Osteoblast (primary cell): Measurements from ENCODE around the gene CST7. TPM values are rescaled to one million over a fixed set of nuclear protein-coding genes. Genes with fewer than 3 reads are reported as not detected.
"Not testable (repeated sequence)": the region's sequence is repeated elsewhere in the genome, so short reads cannot be mapped to it uniquely, and the experiment has no call there.

Source experiments
- DNase-seq: peaks from one replicate; pipeline ENCODE4 v3.0.0; 2011; ENCODE audit warnings: low spot score, mixed read lengths; ENCODE audit not compliant: insufficient read length; ENCODE audit errors: missing footprints
- H2AFZ ChIP-seq: 2 replicates; pipeline ENCODE4 v1.6.0; 2011; ENCODE audit warnings: mild to moderate bottlenecking, low read length
- H3K27ac ChIP-seq: 2 replicates; pipeline ENCODE4 v1.5.1; 2011; ENCODE audit warnings: mild to moderate bottlenecking, low read depth, low read length, moderate library complexity
- H3K27me3 ChIP-seq: 2 replicates; pipeline ENCODE4 v1.6.0; 2012; ENCODE audit warnings: mild to moderate bottlenecking, control low read depth, inconsistent platforms, low read length, moderate library complexity; ENCODE audit not compliant: insufficient read depth
- H3K36me3 ChIP-seq: 2 replicates; pipeline ENCODE4 v1.5.1; 2011; ENCODE audit warnings: mild to moderate bottlenecking, low read length, control low read depth, moderate library complexity; ENCODE audit not compliant: insufficient read depth
- H3K4me1 ChIP-seq: 2 replicates; pipeline ENCODE4 v1.5.1; 2011; ENCODE audit warnings: mild to moderate bottlenecking, low read length, control low read depth, moderate library complexity; ENCODE audit not compliant: insufficient read depth
- H3K4me2 ChIP-seq: 2 replicates; pipeline ENCODE4 v1.6.0; 2011; ENCODE audit warnings: mild to moderate bottlenecking, low read length; ENCODE audit not compliant: insufficient read depth
- H3K4me3 ChIP-seq: fragments of 200-600 bp; sonication (generic); 3 replicates; pipeline ENCODE4 v1.5.1; 2012; ENCODE audit warnings: mild to moderate bottlenecking, low read length, inconsistent platforms; ENCODE audit not compliant: insufficient read depth
- H3K79me2 ChIP-seq: 2 replicates; pipeline ENCODE4 v1.6.0; 2012; ENCODE audit warnings: mild to moderate bottlenecking, low read length, control low read depth, inconsistent platforms; ENCODE audit not compliant: insufficient read depth
- H3K9me3 ChIP-seq: 2 replicates; pipeline ENCODE4 v1.5.1; 2011; ENCODE audit warnings: low read depth, low read length, control low read depth
- H4K20me1 ChIP-seq: 2 replicates; pipeline ENCODE4 v1.6.0; 2012; ENCODE audit warnings: mild to moderate bottlenecking, low read length, control low read depth; ENCODE audit not compliant: insufficient read depth
- total RNA-seq: library from RNA; depleted of rRNA; stranded (reverse); fragments of >200 nt; gene quantifications from 2 replicates; pipeline ENCODE4 v1.2.3, GENCODE V29; 2012
- TF ChIP-seq, protein P1 (sequence below): IDR thresholded peaks from 2 replicates; pipeline ENCODE4 v1.5.1; 2011; ENCODE audit warnings: mild to moderate bottlenecking, low read depth, low read length, moderate library complexity; ENCODE audit errors: extremely low read depth

The CST7 gene
- total RNA-seq, 1 donor: not detected

DNA sequence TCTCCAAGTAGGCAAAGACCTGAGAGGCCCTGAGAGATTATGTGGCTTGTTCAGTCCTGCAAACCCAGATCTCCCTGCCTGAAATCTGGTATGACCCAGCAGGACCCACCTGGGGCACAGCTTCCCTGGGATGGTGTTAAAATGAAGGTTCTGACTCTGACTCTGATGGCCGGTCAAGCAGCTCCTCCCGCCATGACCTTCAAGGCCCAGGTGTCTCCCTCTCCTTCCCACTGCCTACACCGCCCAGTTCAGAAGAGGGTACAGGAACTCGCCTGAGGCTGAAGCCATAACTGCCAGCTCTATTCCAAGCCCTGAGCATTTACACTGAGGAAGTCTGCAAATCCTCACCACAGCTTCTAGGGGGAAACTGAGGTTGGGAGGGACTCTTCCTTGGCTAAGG, 5.9 kb upstream of the CST7 start:
- TF ChIP-seq, protein P1, sequence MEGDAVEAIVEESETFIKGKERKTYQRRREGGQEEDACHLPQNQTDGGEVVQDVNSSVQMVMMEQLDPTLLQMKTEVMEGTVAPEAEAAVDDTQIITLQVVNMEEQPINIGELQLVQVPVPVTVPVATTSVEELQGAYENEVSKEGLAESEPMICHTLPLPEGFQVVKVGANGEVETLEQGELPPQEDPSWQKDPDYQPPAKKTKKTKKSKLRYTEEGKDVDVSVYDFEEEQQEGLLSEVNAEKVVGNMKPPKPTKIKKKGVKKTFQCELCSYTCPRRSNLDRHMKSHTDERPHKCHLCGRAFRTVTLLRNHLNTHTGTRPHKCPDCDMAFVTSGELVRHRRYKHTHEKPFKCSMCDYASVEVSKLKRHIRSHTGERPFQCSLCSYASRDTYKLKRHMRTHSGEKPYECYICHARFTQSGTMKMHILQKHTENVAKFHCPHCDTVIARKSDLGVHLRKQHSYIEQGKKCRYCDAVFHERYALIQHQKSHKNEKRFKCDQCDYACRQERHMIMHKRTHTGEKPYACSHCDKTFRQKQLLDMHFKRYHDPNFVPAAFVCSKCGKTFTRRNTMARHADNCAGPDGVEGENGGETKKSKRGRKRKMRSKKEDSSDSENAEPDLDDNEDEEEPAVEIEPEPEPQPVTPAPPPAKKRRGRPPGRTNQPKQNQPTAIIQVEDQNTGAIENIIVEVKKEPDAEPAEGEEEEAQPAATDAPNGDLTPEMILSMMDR: no peak
- Histone ChIP-seq H4K20me1 (no peaks in the 10 kb centered on the region), H3K4me2 (no peak overlapping the region), H3K9me3 (no peaks in the 10 kb centered on the region), H3K4me1 (no peaks in the 10 kb centered on the region), H3K36me3 (no peaks in the 10 kb centered on the region), H3K79me2 (no peaks in the 10 kb centered on the region), H3K4me3 (no peak overlapping the region), H3K27me3 (no peaks in the 10 kb centered on the region), H2AFZ (no peak overlapping the region), H3K27ac (no peak overlapping the region)
- no peak for DNase-seq

DNA sequence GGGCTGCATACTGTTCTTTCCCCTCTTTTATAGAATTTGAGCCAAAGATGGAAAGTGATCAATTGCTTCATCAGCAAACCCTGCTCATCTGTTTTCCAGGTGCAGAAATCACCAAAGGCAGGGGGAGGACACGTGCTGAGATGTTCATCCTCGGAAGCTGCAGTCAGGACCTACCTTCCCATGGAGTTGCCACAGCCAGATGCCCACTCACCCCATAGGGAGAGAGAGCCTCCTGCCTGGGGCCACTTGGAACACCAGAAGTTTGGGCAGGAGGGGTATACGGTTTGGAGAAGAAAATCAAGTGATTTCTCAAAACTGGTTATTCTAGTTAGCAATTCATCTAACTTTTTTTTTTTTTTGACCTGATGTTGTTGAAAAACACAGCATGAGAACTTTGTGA, 5.3 kb upstream of the CST7 start:
- H4K20me1 ChIP-seq: no peaks in the 10 kb centered on the region
- no peaks in the 10 kb centered on the region for H3K79me2 ChIP-seq
- no peak overlapping the region for H3K4me3 ChIP-seq
- H3K9me3 ChIP-seq: no peaks in the 10 kb centered on the region
- H3K4me1 ChIP-seq: no peaks in the 10 kb centered on the region
- no peak overlapping the region for H3K27ac ChIP-seq
- no peak overlapping the region for H3K4me2 ChIP-seq
- no peak for DNase-seq
- H2AFZ ChIP-seq: no peak overlapping the region
- H3K36me3 ChIP-seq: no peaks in the 10 kb centered on the region
- no peaks in the 10 kb centered on the region for H3K27me3 ChIP-seq
- TF ChIP-seq, protein P1: no peak

DNA sequence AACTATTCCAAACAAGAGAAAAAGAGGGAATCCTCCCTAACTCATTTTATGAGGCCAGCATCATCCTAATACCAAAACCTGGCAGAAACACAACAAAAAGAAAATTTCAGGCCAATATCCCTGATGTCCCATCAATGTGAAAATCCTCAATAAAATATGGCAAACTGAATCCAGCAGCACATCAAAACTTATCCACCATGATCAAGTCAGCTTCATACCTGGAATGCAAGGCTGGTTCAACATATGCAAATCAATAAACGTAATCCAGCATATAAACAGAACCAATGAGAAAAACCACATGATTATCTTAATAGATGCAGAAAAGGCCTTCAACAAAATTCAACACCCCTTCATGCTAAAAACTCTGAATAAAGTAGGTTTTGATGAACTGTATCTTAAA, 2.7 kb upstream of the CST7 start:
- H3K4me3 ChIP-seq, H3K4me1 ChIP-seq, H3K4me2 ChIP-seq, H3K9me3 ChIP-seq, H3K27me3 ChIP-seq, H3K27ac ChIP-seq, H4K20me1 ChIP-seq, H3K79me2 ChIP-seq, H3K36me3 ChIP-seq, H2AFZ ChIP-seq, DNase-seq: not testable (repeated sequence)

DNA sequence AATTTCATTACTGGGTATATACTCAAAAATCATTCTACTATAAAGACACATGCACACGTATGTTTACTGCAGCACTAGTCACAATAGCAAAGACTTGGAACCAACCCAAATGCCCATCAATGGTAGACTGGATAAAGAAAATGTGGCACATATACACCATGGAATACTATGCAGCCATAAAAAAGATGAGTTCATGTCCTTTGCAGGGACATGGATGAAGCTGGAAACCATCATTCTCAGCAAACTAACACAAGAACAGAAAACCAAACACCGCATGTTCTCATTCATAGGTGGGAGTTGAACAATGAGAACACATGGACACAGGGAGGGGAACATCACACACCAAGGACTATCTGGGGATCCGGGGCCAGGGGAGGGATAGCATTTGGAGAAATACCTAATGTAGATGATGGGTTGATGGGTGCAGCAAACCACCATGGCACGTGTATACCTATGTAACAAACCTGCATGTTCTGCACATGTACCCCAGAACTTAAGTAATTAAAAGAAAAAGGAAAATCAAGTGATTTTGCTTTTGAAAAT, 602 bp upstream of the CST7 start:
- not testable (repeated sequence) for DNase-seq, H3K79me2 ChIP-seq, H2AFZ ChIP-seq, H3K36me3 ChIP-seq, H3K27ac ChIP-seq, H3K4me1 ChIP-seq, H3K9me3 ChIP-seq, H3K27me3 ChIP-seq, H3K4me2 ChIP-seq, H4K20me1 ChIP-seq, H3K4me3 ChIP-seq

DNA sequence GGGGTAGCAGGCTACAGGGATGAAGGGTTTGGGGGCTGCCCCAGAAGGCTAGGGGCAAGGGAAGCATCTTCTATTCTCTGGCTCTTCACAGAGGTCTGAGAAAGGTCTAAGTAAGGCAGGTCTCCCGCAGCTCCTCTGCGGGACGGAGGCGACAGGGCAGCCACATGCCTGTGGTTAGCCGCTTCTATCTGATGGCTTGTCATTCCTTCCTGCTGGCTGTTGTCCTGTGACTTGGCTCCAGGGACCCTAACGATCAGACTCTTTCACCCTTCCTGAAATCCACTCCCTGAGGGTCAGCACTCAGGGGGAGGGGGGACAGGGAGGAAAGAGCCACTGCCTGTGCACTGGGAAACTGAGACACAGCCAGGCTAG, 673 bp downstream of the CST7 start:
- H2AFZ ChIP-seq: no peak overlapping the region
- H3K79me2 ChIP-seq: no peaks in the 10 kb centered on the region
- DNase-seq: no peak
- no peak overlapping the region for H3K27ac ChIP-seq
- H3K4me2 ChIP-seq: no peak overlapping the region
- H3K36me3 ChIP-seq: no peaks in the 10 kb centered on the region
- H4K20me1 ChIP-seq: no peaks in the 10 kb centered on the region
- H3K4me1 ChIP-seq: no peaks in the 10 kb centered on the region
- no peaks in the 10 kb centered on the region for H3K9me3 ChIP-seq
- no peak overlapping the region for H3K4me3 ChIP-seq
- H3K27me3 ChIP-seq: no peaks in the 10 kb centered on the region
- TF ChIP-seq, protein P1: no peak
